Bone marrow (tissue), 2 donors: Measurements from ENCODE around the gene RAB40C.

Experiments
- DNase-seq, 2 donors: peaks; one replicate each; lab custom pipeline; 2025; lab: John Stamatoyannopoulos, UW

RAB40C gene

DNA sequence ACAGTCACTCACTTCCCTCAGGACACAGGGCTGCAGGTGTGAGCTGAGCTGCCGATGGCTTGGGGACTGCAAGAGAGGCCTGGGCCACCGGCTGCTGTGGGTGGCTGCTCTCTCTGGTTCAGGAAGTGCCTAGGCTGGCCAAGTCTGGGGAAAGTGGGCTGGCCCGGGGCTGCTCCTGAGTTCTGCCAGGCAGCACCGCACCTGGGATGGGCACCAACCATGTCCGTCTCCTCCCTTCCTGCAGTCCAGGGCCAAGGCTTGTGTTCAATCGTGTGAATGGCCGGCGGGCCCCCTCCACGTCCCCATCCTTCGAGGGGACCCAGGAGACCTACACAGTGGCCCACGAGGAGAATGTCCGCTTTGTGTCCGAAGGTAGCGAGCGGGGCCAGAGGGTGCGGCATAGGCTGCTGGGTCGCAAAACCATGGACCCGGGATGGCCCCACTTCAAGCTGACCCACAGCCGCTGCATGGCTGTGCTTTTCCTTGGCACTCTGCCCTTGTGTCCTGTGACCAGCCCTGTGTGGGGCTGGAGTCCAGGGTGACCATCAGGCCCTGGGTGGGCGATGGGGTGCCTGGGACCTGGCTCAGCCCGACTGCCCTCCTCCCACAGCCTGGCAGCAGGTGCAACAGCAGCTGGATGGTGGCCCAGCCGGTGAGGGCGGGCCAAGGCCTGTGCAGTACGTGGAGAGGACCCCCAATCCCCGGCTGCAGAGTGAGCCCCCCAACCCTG is 57.5 kb downstream of the RAB40C start:
- no peak for DNase-seq

DNA sequence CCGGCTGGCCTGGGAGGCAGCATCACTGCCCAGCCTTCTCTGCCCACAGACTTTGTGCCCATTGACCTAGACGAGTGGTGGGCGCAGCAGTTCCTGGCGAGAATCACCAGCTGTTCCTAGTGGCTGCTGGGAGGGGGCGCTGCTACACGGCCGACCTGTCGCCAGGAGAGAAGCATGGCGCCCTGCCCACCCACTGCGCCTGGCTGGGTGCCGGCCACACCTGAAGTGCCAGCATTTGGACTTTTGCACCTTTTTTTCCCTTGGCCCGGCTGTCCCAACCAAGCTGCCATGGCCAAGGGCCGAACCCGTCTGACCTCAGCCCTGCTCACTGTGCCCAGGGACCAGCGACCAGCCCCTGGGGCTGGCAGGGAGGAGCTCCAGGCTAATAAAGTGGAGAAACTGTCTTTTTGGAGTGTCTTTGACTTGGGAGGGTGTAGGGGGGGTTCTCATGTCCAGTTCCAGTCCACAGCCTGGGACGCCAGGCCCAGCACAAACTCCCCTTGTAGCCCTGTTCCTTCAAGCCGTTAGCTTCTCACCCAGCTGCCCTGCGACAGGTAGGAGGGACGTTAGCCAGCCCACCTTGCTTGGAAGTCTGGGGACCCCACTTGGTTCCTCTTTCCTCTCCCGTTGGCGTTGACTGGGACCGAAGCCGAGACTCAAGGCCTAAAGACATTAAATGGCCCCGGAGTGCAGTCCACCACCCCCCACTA is 58.4 kb downstream of the RAB40C start:
- no peak for DNase-seq

- DNase-seq: peak; percentile 84 to 85
Observed at GRCh38 chr16:648781-649589, 59.1 kb downstream of the RAB40C start, which contains the start of gene WDR90. Gene WDR90 (plus strand): TSS chr16:649365. CDS start chr16:649417, 52 bp downstream.

GRCh38 chr16:649631-650030 is 59.8 kb downstream of the RAB40C start:
- peak in 1 of 2 donors; percentile 36 for DNase-seq

DNA sequence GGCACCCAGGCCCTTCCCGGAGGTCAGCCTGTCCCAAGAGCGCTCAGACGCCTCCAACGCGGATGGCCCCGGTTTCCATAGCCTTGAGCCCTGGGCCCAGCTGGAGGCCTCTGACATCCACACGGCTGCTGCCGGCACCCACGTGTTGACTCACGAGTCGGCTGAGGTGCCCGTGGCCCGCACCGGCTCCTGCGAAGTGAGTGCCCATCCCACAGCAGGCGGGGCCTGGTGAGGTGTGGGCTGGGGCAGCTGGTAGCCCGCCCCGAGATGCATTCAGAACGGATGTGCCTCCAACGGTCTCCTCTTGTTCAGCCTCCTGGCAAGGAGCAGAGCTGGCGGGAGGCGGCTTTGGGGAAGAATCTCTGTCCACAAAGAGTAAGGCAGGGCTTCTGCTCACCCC is 62.0 kb downstream of the RAB40C start:
- no peak for DNase-seq

DNA sequence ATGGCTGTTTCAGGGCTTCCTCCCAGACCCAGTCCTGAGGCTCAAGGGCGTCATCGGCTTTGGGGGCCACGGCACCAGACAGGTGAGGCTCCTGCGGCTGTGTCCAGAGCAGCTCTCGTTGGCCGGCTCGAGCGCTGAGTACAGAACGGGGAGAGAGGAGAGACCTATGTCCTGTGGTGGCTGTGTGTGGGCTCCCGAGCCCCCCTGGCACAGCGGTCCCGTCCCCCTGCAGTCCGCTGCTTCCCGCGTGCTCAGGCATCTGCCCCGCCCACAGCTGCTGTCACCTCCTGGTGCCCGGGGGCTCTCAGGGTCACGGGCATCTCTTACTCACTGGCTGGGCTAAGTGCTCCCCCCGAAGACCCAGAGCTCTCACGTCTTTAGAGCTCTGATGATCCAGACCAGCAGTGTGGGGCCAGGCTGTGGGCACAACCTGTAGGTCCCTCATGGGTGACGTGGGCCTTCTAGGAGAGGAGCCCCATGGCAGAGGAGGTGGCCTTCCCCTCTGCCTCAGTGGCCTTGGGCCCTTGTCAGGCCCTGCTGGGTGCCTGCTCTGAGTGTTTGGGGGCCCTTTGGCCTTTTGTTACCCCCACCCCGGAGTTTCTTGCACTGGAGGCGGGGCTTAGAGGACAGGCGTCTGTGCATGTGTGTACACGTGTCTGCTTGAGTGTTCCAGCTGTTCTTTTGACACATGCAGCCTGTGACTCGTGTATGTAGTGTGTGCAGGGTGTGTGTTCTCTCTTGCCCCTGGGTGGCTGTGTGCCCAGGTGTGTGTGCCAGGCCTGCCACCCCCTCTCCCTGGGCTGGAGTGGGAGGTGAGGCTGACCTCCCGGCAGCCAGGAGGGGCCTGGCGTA is 62.8 kb downstream of the RAB40C start:
- no peak for DNase-seq

DNA sequence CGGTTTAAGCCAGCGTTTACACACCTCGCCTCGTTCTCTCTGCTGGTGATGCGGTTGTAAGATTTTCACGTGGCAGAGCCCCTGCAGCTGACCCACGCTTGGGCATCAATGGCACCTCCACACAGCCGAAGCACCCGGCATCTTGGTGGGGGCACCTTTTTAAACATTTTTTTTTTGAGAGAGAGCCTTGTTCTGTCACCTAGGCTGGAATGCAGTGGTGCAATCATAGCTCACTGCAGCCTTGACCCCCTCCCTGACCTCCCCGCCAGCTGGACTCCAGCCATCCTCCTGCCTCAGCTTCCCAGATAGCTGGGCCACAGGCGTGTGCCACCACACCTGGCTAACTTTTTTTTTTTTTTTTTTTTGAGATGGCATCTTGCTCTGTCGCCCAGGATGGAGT is 64.2 kb downstream of the RAB40C start:
- DNase-seq: no peak

- DNase-seq: no peak
Observed at GRCh38 chr16:657487-657886, 67.6 kb downstream of the RAB40C start.

DNA sequence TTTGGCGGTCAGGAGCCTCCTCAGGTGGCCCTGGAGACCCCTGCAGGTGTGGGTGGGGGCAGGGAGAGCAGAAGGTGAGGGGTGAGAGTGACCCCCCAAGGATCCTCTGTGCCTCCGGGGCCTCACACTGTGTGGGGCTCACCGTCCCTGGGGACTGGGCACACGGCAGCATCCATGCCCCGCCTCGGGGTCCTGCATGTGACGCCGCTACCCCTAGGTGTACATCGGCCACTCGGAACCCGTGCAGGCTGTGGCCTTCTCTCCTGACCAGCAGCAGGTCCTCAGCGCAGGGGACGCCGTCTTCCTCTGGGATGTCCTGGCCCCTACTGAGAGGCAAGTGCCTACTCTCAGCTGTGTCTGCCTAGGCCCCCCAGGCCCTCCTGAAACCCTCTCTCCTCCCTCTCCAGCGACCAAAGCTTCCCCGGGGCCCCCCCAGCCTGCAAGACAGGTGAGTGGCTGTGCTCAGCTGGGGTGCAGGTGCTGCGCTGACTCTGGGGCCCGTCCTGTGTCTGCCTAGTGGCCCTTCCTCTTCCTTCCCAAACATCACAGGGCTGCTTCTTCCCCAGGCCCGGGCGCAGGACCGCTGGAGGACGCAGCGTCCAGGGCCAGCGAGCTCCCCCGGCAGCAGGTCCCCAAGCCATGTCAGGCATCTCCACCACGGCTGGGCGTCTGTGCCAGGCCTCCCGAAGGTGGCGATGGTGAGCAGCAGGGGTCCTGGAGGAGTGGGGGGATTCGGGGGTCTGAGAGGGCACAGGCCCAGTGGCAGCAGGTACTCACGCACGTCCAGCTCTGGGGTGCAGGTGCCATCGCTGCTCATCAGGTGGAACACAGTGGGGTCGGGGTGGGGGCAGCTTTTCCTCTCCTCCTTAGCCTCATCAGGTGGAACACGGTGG is 69.1 kb downstream of the RAB40C start:
- no peak for DNase-seq

- no peak for DNase-seq
Observed at GRCh38 chr16:659618-660017, 69.8 kb downstream of the RAB40C start.

DNA sequence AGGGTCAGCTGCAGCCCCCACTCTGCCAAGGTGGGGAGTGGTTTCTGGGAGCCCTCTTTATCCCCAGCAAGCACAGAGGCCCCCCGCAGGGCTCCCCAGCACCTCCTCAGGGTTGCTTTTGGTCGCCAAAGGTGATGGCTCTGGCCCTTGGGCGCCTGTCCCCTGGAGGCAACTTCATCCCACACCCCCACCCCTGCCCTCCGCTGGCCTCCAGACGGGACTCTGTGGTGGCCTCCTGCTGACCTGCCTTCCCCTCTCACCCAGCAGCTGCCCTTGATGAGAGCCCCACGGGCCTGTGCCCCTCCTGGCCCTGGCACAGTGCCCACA is 70.2 kb downstream of the RAB40C start:
- DNase-seq: no peak

GRCh38 chr16:660459-661183 is 70.8 kb downstream of the RAB40C start:
- peak in 1 of 2 donors; percentile 66 for DNase-seq

GRCh38 chr16:661184-661821 is 71.4 kb downstream of the RAB40C start:
- no peak for DNase-seq

GRCh38 chr16:662095-662494 is 72.2 kb downstream of the RAB40C start:
- no peak for DNase-seq

DNA sequence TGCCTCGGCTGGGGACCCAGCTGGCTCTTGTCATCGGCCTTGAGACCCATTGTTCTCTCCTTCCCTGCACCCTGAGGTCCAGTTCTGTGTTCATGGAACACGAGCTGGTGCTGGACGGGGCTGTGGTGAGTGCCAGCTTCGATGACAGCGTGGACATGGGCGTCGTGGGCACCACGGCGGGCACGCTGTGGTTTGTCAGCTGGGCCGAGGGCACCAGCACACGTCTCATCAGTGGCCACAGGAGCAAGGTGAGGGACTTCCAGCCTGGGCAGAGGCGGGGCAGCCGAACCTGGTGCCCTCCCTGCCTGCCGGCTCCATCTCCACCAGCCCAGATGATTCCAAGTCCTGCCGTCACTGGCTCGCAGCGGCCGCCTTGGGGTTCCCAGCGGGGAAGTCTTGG is 72.7 kb downstream of the RAB40C start:
- no peak for DNase-seq

- no peak for DNase-seq
Observed at GRCh38 chr16:666572-666971, 76.7 kb downstream of the RAB40C start.

DNA sequence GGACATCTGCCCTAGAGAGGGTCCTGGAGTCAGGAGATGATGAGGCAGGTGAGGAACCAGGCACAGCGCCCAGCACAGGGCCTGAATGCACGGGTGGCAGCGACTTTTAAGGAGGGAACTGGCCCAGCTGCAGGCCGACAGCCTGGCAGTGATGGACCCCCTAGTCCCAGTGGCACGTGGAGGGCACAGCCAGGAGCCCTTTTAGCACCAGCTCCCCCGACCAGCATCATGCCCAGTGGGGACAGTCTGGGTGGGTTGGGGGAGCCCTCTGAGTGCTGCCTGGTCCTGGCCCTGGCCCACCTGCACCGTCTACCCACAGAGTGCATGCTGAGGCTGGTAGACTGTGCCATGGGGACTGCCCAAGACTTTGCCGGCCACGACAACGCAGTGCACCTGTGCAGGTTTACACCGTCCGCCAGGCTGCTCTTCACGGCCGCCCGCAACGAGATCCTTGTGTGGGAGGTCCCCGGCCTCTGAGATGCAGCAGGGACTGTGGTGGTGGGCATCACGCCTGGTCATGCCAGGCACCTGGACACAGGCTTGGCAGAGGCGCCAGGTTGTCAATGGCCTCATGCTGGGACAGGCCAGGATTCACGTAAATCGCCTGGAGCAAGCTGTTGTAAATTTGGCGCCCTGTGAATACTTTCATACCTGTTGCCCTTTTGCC is 77.4 kb downstream of the RAB40C start:
- DNase-seq: no peak

DNA sequence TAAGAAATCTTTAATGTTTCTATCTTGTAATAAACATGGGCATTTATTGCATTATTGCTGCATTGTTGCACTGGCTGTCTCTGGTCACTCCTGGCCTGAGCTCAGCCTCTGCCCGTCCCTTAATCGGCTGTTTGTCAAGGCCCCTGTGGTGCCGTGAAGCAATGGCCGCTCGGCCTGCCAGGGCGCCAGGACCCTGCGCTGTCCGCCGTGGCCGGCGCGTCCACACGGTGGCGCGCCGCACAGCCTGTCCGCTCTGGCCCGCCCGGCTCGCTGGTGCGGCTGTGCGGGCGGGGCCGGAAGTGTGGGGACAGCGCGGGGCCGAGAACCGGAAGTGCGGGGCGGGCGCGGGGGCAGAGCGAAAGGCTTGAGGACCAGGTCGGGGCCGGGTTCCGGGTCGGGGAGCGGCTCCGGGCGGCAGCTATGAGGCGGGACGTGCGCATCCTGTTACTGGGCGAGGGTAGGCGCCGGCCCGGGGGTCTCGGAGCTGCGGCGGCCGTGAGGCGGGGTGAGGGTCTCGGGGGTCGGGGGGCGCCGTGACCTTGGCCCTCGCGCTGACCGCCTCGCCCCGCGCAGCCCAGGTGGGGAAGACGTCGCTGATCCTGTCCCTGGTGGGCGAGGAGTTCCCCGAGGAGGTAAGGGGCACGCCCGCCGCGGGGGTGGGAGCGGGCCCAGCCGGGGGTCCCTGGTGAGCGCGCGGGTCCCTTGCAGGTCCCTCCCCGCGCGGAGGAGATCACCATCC is 78.1 kb downstream of the RAB40C start, which contains the start of gene RHOT2:
TSS of gene RHOT2 (plus strand) at position 353 of the 739 bp plus-strand sequence. CDS start at position 421, 68 bp downstream.
- peak; percentile 71 to 88 for DNase-seq
